ENCODE measurements around the gene GFI1. TPM values are rescaled to one million over a fixed set of nuclear protein-coding genes. Genes with fewer than 3 reads are reported as not detected.

The GFI1 gene
- total RNA-seq, 1 experiment from 2014 or later, result 0.93 TPM

- Histone ChIP-seq H3K4me1 (no peaks in the 10 kb centered on the region), H3K9me3 (no peaks in the 10 kb centered on the region), H3K4me3 (ENCODE audit: low read depth, low read length) (no peak overlapping the region), H3K27me3 (replicated peaks; ENCODE audit: control insufficient read depth, insufficient read depth, low read length) (no peaks in the 10 kb centered on the region), H3K36me3 (ENCODE audit: control insufficient read depth, insufficient read depth, low read length) (no peaks in the 10 kb centered on the region)
- intact Hi-C loops (cut with micrococcal nuclease; ENCODE audit: unreplicated experiment), result no loop called here
- H3K4me3 Mint-ChIP-seq (ENCODE audit: unreplicated experiment), result no peak overlapping the region
- no peak overlapping the region for H3K27ac Mint-ChIP-seq (ENCODE audit: unreplicated experiment)
- BruUV-seq (replicated peaks), result no TSS peak
- peaks cover 13% of the 10 kb centered on the region for H3K36me3 Mint-ChIP-seq (ENCODE audit: insufficient read depth, unreplicated experiment)
- DNase-seq, result no peak
- no peaks in the 10 kb centered on the region for H3K4me1 Mint-ChIP-seq (ENCODE audit: low read depth, unreplicated experiment)
- POLR2A ChIA-PET, result no interaction called here
- no peak for TF ChIP-seq CTCF (IDR thresholded peaks at IDR 0.05; ENCODE audit: insufficient read depth in 1 of 2, low read depth in 1 of 2, low read length in 1 of 2, severe bottlenecking in 1 of 2, unreplicated experiment in 1 of 2)
- no peaks in the 10 kb centered on the region for H3K27me3 Mint-ChIP-seq (ENCODE audit: insufficient read depth, unreplicated experiment)
- H3K9me3 Mint-ChIP-seq (ENCODE audit: unreplicated experiment), result no peaks in the 10 kb centered on the region
- CTCF ChIA-PET, result interaction anchor here (0.6 kb wide), 1 partner anchor 122 kb away, joined by 3 read pairs; no protein-coding TSS in a partner anchor
Observed at GRCh38 chr1:92519043-92519442, 32.3 kb upstream of the GFI1 start.

- Histone ChIP-seq H3K9me3 (no peaks in the 10 kb centered on the region), H3K27me3 (replicated peaks; ENCODE audit: control insufficient read depth, insufficient read depth, low read length) (no peaks in the 10 kb centered on the region), H3K4me1 (no peaks in the 10 kb centered on the region), H3K4me3 (ENCODE audit: low read depth, low read length) (no peak overlapping the region), H3K36me3 (ENCODE audit: control insufficient read depth, insufficient read depth, low read length) (no peaks in the 10 kb centered on the region)
- no peaks in the 10 kb centered on the region for H3K9me3 Mint-ChIP-seq (ENCODE audit: unreplicated experiment)
- H3K27ac Mint-ChIP-seq (ENCODE audit: unreplicated experiment), result no peak overlapping the region
- no peak overlapping the region for H3K4me3 Mint-ChIP-seq (ENCODE audit: unreplicated experiment)
- POLR2A ChIA-PET, result no interaction called here
- no peak for TF ChIP-seq CTCF (IDR thresholded peaks at IDR 0.05; ENCODE audit: insufficient read depth in 1 of 2, low read depth in 1 of 2, low read length in 1 of 2, severe bottlenecking in 1 of 2, unreplicated experiment in 1 of 2)
- intact Hi-C loops (cut with micrococcal nuclease; ENCODE audit: unreplicated experiment), result no loop called here
- no peaks in the 10 kb centered on the region for H3K4me1 Mint-ChIP-seq (ENCODE audit: low read depth, unreplicated experiment)
- peaks cover 13% of the 10 kb centered on the region for H3K36me3 Mint-ChIP-seq (ENCODE audit: insufficient read depth, unreplicated experiment)
- CTCF ChIA-PET, result no interaction called here
- H3K27me3 Mint-ChIP-seq (ENCODE audit: insufficient read depth, unreplicated experiment), result no peaks in the 10 kb centered on the region
- no peak for DNase-seq
- BruUV-seq (replicated peaks), result no TSS peak
Observed at GRCh38 chr1:92516574-92516973, 29.8 kb upstream of the GFI1 start.

- Histone ChIP-seq H3K9me3 (no peaks in the 10 kb centered on the region), H3K4me1 (no peaks in the 10 kb centered on the region), H3K36me3 (ENCODE audit: control insufficient read depth, insufficient read depth, low read length) (no peaks in the 10 kb centered on the region), H3K27me3 (replicated peaks; ENCODE audit: control insufficient read depth, insufficient read depth, low read length) (no peaks in the 10 kb centered on the region), H3K4me3 (ENCODE audit: low read depth, low read length) (no peak overlapping the region)
- no peak for DNase-seq
- no TSS peak for BruUV-seq (replicated peaks)
- TF ChIP-seq CTCF (IDR thresholded peaks at IDR 0.05; ENCODE audit: insufficient read depth in 1 of 2, low read depth in 1 of 2, low read length in 1 of 2, severe bottlenecking in 1 of 2, unreplicated experiment in 1 of 2), result no peak
- Mint-ChIP-seq H3K36me3 (ENCODE audit: insufficient read depth, unreplicated experiment) (peaks cover 13% of the 10 kb centered on the region), H3K4me3 (ENCODE audit: unreplicated experiment) (no peak overlapping the region), H3K27me3 (ENCODE audit: insufficient read depth, unreplicated experiment) (no peaks in the 10 kb centered on the region), H3K9me3 (ENCODE audit: unreplicated experiment) (no peaks in the 10 kb centered on the region), H3K4me1 (ENCODE audit: low read depth, unreplicated experiment) (no peaks in the 10 kb centered on the region), H3K27ac (ENCODE audit: unreplicated experiment) (no peak overlapping the region)
- ChIA-PET CTCF (no interaction called here), POLR2A (no interaction called here)
- intact Hi-C loops (cut with micrococcal nuclease; ENCODE audit: unreplicated experiment), result no loop called here
Observed at GRCh38 chr1:92515796-92516201, 29.1 kb upstream of the GFI1 start.
